Osteoblast (primary cell): ENCODE measurements around the gene TAAR8. TPM values are rescaled to one million over a fixed set of nuclear protein-coding genes. Genes with fewer than 3 reads are reported as not detected.
"Not testable (repeated sequence)": the region's sequence is repeated elsewhere in the genome, so short reads cannot be mapped to it uniquely, and the experiment has no call there.

Experiments
- DNase-seq: peaks from one replicate; pipeline ENCODE4 v3.0.0; 2011; ENCODE audit warnings: low spot score, mixed read lengths; ENCODE audit not compliant: insufficient read length; ENCODE audit errors: missing footprints
- H2AFZ ChIP-seq: 2 replicates; pipeline ENCODE4 v1.6.0; 2011; ENCODE audit warnings: mild to moderate bottlenecking, low read length
- H3K27ac ChIP-seq: 2 replicates; pipeline ENCODE4 v1.5.1; 2011; ENCODE audit warnings: mild to moderate bottlenecking, low read depth, low read length, moderate library complexity
- H3K27me3 ChIP-seq: 2 replicates; pipeline ENCODE4 v1.6.0; 2012; ENCODE audit warnings: mild to moderate bottlenecking, control low read depth, inconsistent platforms, low read length, moderate library complexity; ENCODE audit not compliant: insufficient read depth
- H3K36me3 ChIP-seq: 2 replicates; pipeline ENCODE4 v1.5.1; 2011; ENCODE audit warnings: mild to moderate bottlenecking, low read length, control low read depth, moderate library complexity; ENCODE audit not compliant: insufficient read depth
- H3K4me1 ChIP-seq: 2 replicates; pipeline ENCODE4 v1.5.1; 2011; ENCODE audit warnings: mild to moderate bottlenecking, low read length, control low read depth, moderate library complexity; ENCODE audit not compliant: insufficient read depth
- H3K4me2 ChIP-seq: 2 replicates; pipeline ENCODE4 v1.6.0; 2011; ENCODE audit warnings: mild to moderate bottlenecking, low read length; ENCODE audit not compliant: insufficient read depth
- H3K4me3 ChIP-seq: fragments of 200-600 bp; sonication (generic); 3 replicates; pipeline ENCODE4 v1.5.1; 2012; ENCODE audit warnings: mild to moderate bottlenecking, low read length, inconsistent platforms; ENCODE audit not compliant: insufficient read depth
- H3K79me2 ChIP-seq: 2 replicates; pipeline ENCODE4 v1.6.0; 2012; ENCODE audit warnings: mild to moderate bottlenecking, low read length, control low read depth, inconsistent platforms; ENCODE audit not compliant: insufficient read depth
- H3K9me3 ChIP-seq: 2 replicates; pipeline ENCODE4 v1.5.1; 2011; ENCODE audit warnings: low read depth, low read length, control low read depth
- H4K20me1 ChIP-seq: 2 replicates; pipeline ENCODE4 v1.6.0; 2012; ENCODE audit warnings: mild to moderate bottlenecking, low read length, control low read depth; ENCODE audit not compliant: insufficient read depth
- CTCF ChIP-seq: IDR thresholded peaks from 2 replicates; pipeline ENCODE4 v1.5.1; 2011; ENCODE audit warnings: mild to moderate bottlenecking, low read depth, low read length, moderate library complexity; ENCODE audit errors: extremely low read depth
- small RNA-seq: library from RNA; depleted of rRNA; stranded (forward); fragments of <200 nt; gene quantifications from one replicate; pipeline ENCODE3, GENCODE V24; 2012
- total RNA-seq: library from RNA; depleted of rRNA; stranded (reverse); fragments of >200 nt; gene quantifications from 2 replicates; pipeline ENCODE4 v1.2.3, GENCODE V29; 2012

TAAR8 gene
- total RNA-seq, 1 donor: not detected

DNA sequence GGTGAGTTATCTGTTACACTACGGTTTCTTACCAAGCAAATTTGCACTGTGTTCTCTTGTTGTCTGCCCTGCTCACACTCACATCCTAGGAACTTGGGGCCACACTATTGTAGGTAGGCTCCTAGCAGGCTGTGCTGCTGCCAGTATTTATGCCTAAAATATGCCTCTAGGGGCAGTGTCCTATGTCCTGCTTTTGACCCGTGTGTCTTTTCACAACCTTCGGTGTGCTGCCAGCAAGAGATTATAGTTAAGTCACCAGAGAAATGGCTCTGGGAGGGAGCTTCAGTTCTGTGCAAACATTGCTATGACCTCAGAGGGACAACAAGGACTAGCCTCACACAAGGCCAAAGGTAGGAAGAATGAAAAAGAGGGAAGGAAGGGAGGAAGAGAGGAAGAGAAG, 46.0 kb downstream of the TAAR8 start:
- Histone ChIP-seq H3K4me3 (no peak overlapping the region), H3K27me3 (peaks cover 7% of the 10 kb centered on the region), H2AFZ (no peak overlapping the region), H3K4me1 (no peaks in the 10 kb centered on the region), H3K27ac (no peak overlapping the region), H3K4me2 (no peak overlapping the region), H3K36me3 (no peaks in the 10 kb centered on the region), H3K9me3 (no peaks in the 10 kb centered on the region), H3K79me2 (no peaks in the 10 kb centered on the region), H4K20me1 (no peaks in the 10 kb centered on the region)
- no peak for DNase-seq
- peak; percentile 34 for TF ChIP-seq CTCF

GRCh38 chr6:132600900-132601299, 48.4 kb downstream of the TAAR8 start:
- H3K27ac ChIP-seq, H4K20me1 ChIP-seq, H2AFZ ChIP-seq, H3K79me2 ChIP-seq, DNase-seq, H3K9me3 ChIP-seq, H3K27me3 ChIP-seq, H3K4me1 ChIP-seq, H3K36me3 ChIP-seq, H3K4me2 ChIP-seq, H3K4me3 ChIP-seq: not testable (repeated sequence)

Small RNAs within 50 kb of the gene (small RNA-seq; reads per million reads assigned to genes)
- gene TAAR7P: not detected

Other genes with a start within 250 kb of the TAAR8 start
- 17.1 and 19.5 TPM in 2 replicates for gene MOXD1, start 151.2 kb upstream of the TAAR8 start, total RNA-seq
- gene STX7, start 39.6 kb upstream of the TAAR8 start, total RNA-seq: 41.5 and 43.8 TPM in 2 replicates
- gene TAAR9, start 14.4 kb upstream of the TAAR8 start, total RNA-seq: not detected in 2 replicates
- not detected in 2 replicates for gene TAAR6, start 17.6 kb downstream of the TAAR8 start, total RNA-seq
- gene TAAR5, start 37.1 kb downstream of the TAAR8 start, total RNA-seq: not detected in 2 replicates
- not detected in 2 replicates for gene TAAR2, start 71.6 kb downstream of the TAAR8 start, total RNA-seq
- gene TAAR1, start 106.5 kb downstream of the TAAR8 start, total RNA-seq: not detected in 2 replicates
- gene VNN1, start 161.4 kb downstream of the TAAR8 start, total RNA-seq: under 0.01 TPM in 1 of 2 replicates, not detected in the other
- not detected in 2 replicates for gene VNN2, start 205.2 kb downstream of the TAAR8 start, total RNA-seq
- gene SLC18B1, start 246.0 kb downstream of the TAAR8 start, total RNA-seq: 6.9 and 8.3 TPM in 2 replicates